GM21423 (cell line): Measurements from ENCODE around the gene NUPR2.
"Not testable (repeated sequence)": the region's sequence is repeated elsewhere in the genome, so short reads cannot be mapped to it uniquely, and the experiment has no call there.

Experiments used
- ATAC-seq: cut with Tn5 transposase; IDR thresholded peaks from one replicate; pipeline ENCODE4 v1.9.1; 2021; ENCODE audit warnings: mild to moderate bottlenecking, moderate library complexity; ENCODE audit not compliant: unreplicated experiment

The NUPR2 gene

GRCh38 chr7:56115852-56116538, at the start of gene NUPR2:
NUPR2 (minus strand) TSS chr7:56116417; CDS start chr7:56116314, 103 bp downstream.
- ATAC-seq, result no peak

- ATAC-seq, result no peak
Observed at GRCh38 chr7:56157238-56157790, 41.1 kb upstream of the NUPR2 start.

- not testable (repeated sequence) for ATAC-seq
Observed at GRCh38 chr7:56131062-56131461, 14.8 kb upstream of the NUPR2 start.

- no peak for ATAC-seq
Observed at GRCh38 chr7:56127241-56127975, 11.2 kb upstream of the NUPR2 start.

GRCh38 chr7:56125831-56126230, 9.6 kb upstream of the NUPR2 start:
- ATAC-seq, result no peak

GRCh38 chr7:56124981-56125380, 8.8 kb upstream of the NUPR2 start:
- ATAC-seq, result no peak

GRCh38 chr7:56121440-56121839, 5.2 kb upstream of the NUPR2 start:
- ATAC-seq, result no peak

- ATAC-seq, result not testable (repeated sequence)
Observed at GRCh38 chr7:56112244-56112643, 4.0 kb downstream of the NUPR2 start.

- no peak for ATAC-seq
Observed at GRCh38 chr7:56110611-56111010, 5.6 kb downstream of the NUPR2 start.

- no peak for ATAC-seq
Observed at GRCh38 chr7:56107954-56108258, 8.3 kb downstream of the NUPR2 start.

- peak; percentile 100 for ATAC-seq
Observed at GRCh38 chr7:56106108-56107073, 9.8 kb downstream of the NUPR2 start, which contains the start of gene CHCHD2. CHCHD2 (minus strand) TSS chr7:56106476; CDS start chr7:56106413, 63 bp downstream.

GRCh38 chr7:56105508-56105907, 10.7 kb downstream of the NUPR2 start:
- ATAC-seq, result no peak

GRCh38 chr7:56104138-56104537, 12.1 kb downstream of the NUPR2 start:
- ATAC-seq, result not testable (repeated sequence)

GRCh38 chr7:56099653-56100052, 16.6 kb downstream of the NUPR2 start:
- no peak for ATAC-seq

- not testable (repeated sequence) for ATAC-seq
Observed at GRCh38 chr7:56098187-56099008, 17.8 kb downstream of the NUPR2 start.

- ATAC-seq, result no peak
Observed at GRCh38 chr7:56097700-56098099, 18.5 kb downstream of the NUPR2 start.

- ATAC-seq, result no peak
Observed at GRCh38 chr7:56092789-56093531, 23.3 kb downstream of the NUPR2 start, which contains the start of gene PHKG1. PHKG1 (minus strand) TSS chr7:56092952; CDS start chr7:56088941, 4,011 bp downstream.

GRCh38 chr7:56092388-56092787, 23.8 kb downstream of the NUPR2 start:
- ATAC-seq, result not testable (repeated sequence)

GRCh38 chr7:56091591-56091990, 24.6 kb downstream of the NUPR2 start:
- ATAC-seq, result no peak
